Tibial artery (tissue), 4 donors: ENCODE measurements around the gene SLC35D1.

ENCODE experiments used
- DNase-seq, 2 donors: peaks; one replicate each; pipeline ENCODE4 v3.0.0-alpha.2; 2019
- H3K27ac ChIP-seq, 2 donors: fragments of 200-600 bp; sonication (generic) in 1 of 2; 1 replicate in 1 of 2; 2 replicates in 1 of 2; pipeline ENCODE4 v1.5.1; 2018 to 2019; ENCODE audit warnings: mild to moderate bottlenecking in 1 of 2
- H3K27me3 ChIP-seq, 2 donors: fragments of 200-600 bp; sonication (generic) in 1 of 2; one replicate each; pipeline versions ENCODE4 v1.5.1 to v1.6.0; 2016 to 2019
- H3K36me3 ChIP-seq, 3 donors: fragments of 200-600 bp; sonication (generic) in 2 of 3; one replicate each; pipeline ENCODE4 v1.5.1; 2016 to 2019; ENCODE audit warnings: mild to moderate bottlenecking in 2 of 3
- H3K4me1 ChIP-seq, 4 donors: fragments of 200-600 bp; sonication (generic) in 2 of 4; 1 replicate in 3 of 4; 2 replicates in 1 of 4; pipeline ENCODE4 v1.5.1; 2016 to 2019
- H3K4me3 ChIP-seq, 2 donors: fragments of 200-600 bp; sonication (generic) in 1 of 2; 1 replicate in 1 of 2; 2 replicates in 1 of 2; pipeline ENCODE4 v1.5.1; 2018 to 2019; ENCODE audit warnings: mild to moderate bottlenecking in 2 of 2
- H3K9me3 ChIP-seq, 3 donors: fragments of 200-600 bp; sonication (generic) in 1 of 3; one replicate each; pipeline ENCODE4 v1.5.1; 2016 to 2019
- CTCF ChIP-seq, 2 experiments: fragments of 200-600 bp in 1 of 2; fragments of 450-650 bp in 1 of 2; IDR thresholded peaks; one replicate each; pipeline ENCODE4 v1.5.1; 2017 to 2019; ENCODE audit warnings: antibody characterized with exemption in 2 of 2, mild to moderate bottlenecking in 1 of 2, moderate library complexity in 1 of 2
- intact Hi-C: fragments of 100-400 bp; cut with DNase I; formaldehyde crosslinking; loops from one replicate; pipeline ENCODE4 v1.15.0; 2023; ENCODE audit warnings: low total_unique reads

SLC35D1 gene

GRCh38 chr1:67058761-67059160 is 4.8 kb upstream of the SLC35D1 start:
- no peak for TF ChIP-seq CTCF (IDR thresholded peaks at IDR 0.05)
- no peak for DNase-seq

GRCh38 chr1:67058242-67058641 is 4.3 kb upstream of the SLC35D1 start:
- no peaks in the 10 kb centered on the region for H3K36me3 ChIP-seq
- no peak overlapping the region for H3K27ac ChIP-seq
- no peaks in the 10 kb centered on the region for H3K9me3 ChIP-seq
- H3K27me3 ChIP-seq, result no peaks in the 10 kb centered on the region
- intact Hi-C loops, result loop anchor here (10.0 kb wide), 2 partner anchors 63 to 133 kb away; partner anchors contain the start of genes DNAI4 and MIER1
- TF ChIP-seq CTCF (IDR thresholded peaks at IDR 0.05), result no peak
- no peak for DNase-seq
- H3K4me1 ChIP-seq, result peaks cover 0 to 17% (median 0%) of the 10 kb centered on the region in 4 donors
- no peak overlapping the region for H3K4me3 ChIP-seq

More at GRCh38 chr1:67058761-67059160, 4.8 kb upstream of the SLC35D1 start:
- Histone ChIP-seq H3K9me3 (no peaks in the 10 kb centered on the region), H3K27me3 (no peaks in the 10 kb centered on the region), H3K36me3 (no peaks in the 10 kb centered on the region), H3K4me3 (no peak overlapping the region), H3K4me1 (peaks cover 0 to 17% (median 0%) of the 10 kb centered on the region in 4 donors), H3K27ac (no peak overlapping the region)
- intact Hi-C loops, result loop anchor here (10.0 kb wide), 2 partner anchors 64 to 134 kb away; partner anchors contain the start of genes DNAI4 and MIER1

GRCh38 chr1:67053535-67053784 is 488 bp downstream of the SLC35D1 start:
- intact Hi-C loops, result loop anchor here (5.0 to 10.0 kb wide), 3 partner anchors 36 to 129 kb away; partner anchors contain the start of genes DNAI4 and MIER1

GRCh38 chr1:67052741-67053534 is 1.0 kb downstream of the SLC35D1 start:
- Histone ChIP-seq H3K27me3 (no peaks in the 10 kb centered on the region), H3K27ac (peak overlapping the region; percentile 92 to 93), H3K4me3 (peak overlapping the region; percentile 74 to 81), H3K4me1 (peaks cover 0 to 30% (median 11%) of the 10 kb centered on the region in 4 donors), H3K9me3 (no peaks in the 10 kb centered on the region), H3K36me3 (peaks cover 14 to 19% (median 15%) of the 10 kb centered on the region in 3 donors)
- intact Hi-C loops, result loop anchor here (5.0 to 10.0 kb wide), 3 partner anchors 36 to 128 kb away; partner anchors contain the start of genes DNAI4 and MIER1
- TF ChIP-seq CTCF (IDR thresholded peaks at IDR 0.05), result no peak
- DNase-seq, result peak in 1 of 2 donors; percentile 48

More at GRCh38 chr1:67053535-67053784, 488 bp downstream of the SLC35D1 start:
- H3K36me3 ChIP-seq, result peaks cover 9 to 14% (median 9%) of the 10 kb centered on the region in 3 donors
- no peak for TF ChIP-seq CTCF (IDR thresholded peaks at IDR 0.05)
- H3K4me1 ChIP-seq, result peaks cover 0 to 30% (median 11%) of the 10 kb centered on the region in 4 donors
- H3K27ac ChIP-seq, result peak overlapping the region; percentile 92 to 93
- no peaks in the 10 kb centered on the region for H3K9me3 ChIP-seq
- no peaks in the 10 kb centered on the region for H3K27me3 ChIP-seq
- DNase-seq, result peak; percentile 42 to 80
- peak overlapping the region; percentile 74 to 81 for H3K4me3 ChIP-seq

- Histone ChIP-seq H3K27ac (peak overlapping the region in 1 of 2 donors; percentile 92), H3K4me3 (no peak overlapping the region), H3K27me3 (no peaks in the 10 kb centered on the region), H3K4me1 (peaks cover 0 to 30% (median 11%) of the 10 kb centered on the region in 4 donors), H3K9me3 (no peaks in the 10 kb centered on the region), H3K36me3 (peaks cover 31 to 36% (median 31%) of the 10 kb centered on the region in 3 donors)
- DNase-seq, result no peak
- intact Hi-C loops, result loop anchor here (5.0 to 10.0 kb wide), 3 partner anchors 34 to 126 kb away; partner anchors contain the start of genes DNAI4 and MIER1
- no peak for TF ChIP-seq CTCF (IDR thresholded peaks at IDR 0.05)
These were observed 2.8 kb downstream of the SLC35D1 start for GRCh38 chr1:67051196-67051595.
